Stimulated activated CD4-positive, alpha-beta T cell treated with anti-CD3 and anti-CD28 coated beads, Interleukin-15, amount 100 ng/mL, for 24 hours (primary cell): ENCODE measurements around the gene FAM193A.
"Not testable (repeated sequence)": the region's sequence is repeated elsewhere in the genome, so short reads cannot be mapped to it uniquely, and the experiment has no call there.

Experiments used
- DNase-seq: peaks from one replicate; pipeline ENCODE4 v3.0.0-alpha.2; 2020

FAM193A gene

GRCh38 chr4:2731907-2732317 is 195.5 kb downstream of the FAM193A start:
- no peak for DNase-seq

GRCh38 chr4:2732526-2732925 is 196.1 kb downstream of the FAM193A start:
- DNase-seq: no peak

DNA sequence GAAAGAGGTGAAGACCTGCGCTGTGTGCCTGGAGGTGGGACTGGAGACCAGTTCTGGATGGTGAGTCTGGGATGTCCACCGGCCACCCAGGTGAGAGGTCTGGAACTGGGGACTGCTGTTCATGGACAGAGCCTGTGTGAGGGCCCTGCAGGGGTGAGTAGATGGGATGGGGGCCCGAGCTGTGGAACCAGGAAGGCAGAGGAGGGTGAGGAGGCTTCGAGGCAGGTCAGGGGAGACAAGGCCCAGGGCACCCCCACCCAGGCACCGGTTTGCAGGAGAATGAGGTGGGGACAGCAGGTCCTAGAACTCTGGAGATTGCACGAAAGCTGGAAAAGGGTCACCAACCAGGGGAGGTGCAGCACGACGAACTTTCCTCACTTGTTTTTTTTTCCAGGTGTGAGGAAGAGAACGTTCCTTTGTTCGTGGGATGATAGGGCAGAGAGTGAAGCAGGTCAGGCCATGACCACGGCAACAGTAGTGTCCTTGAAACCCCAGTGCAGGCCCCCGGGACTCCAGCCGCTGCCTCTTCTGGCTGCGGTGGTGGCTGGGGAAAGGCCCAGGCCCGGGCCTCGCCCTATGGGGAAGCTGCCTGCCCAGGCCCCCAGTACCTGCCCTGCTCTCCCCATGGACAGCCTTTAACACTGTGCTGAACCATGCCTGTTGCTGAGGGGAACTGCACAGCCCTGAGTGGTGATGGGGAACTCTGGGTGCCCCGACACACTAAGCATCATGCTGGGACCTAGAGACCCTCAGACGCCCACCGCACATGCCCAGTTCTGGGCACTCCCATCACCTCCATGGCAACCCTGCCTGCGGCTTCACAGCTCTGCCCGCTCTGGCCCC is 196.8 kb downstream of the FAM193A start:
- DNase-seq: no peak

GRCh38 chr4:2733844-2734574 is 197.6 kb downstream of the FAM193A start:
- DNase-seq: no peak

GRCh38 chr4:2734612-2735011 is 198.2 kb downstream of the FAM193A start:
- no peak for DNase-seq

DNA sequence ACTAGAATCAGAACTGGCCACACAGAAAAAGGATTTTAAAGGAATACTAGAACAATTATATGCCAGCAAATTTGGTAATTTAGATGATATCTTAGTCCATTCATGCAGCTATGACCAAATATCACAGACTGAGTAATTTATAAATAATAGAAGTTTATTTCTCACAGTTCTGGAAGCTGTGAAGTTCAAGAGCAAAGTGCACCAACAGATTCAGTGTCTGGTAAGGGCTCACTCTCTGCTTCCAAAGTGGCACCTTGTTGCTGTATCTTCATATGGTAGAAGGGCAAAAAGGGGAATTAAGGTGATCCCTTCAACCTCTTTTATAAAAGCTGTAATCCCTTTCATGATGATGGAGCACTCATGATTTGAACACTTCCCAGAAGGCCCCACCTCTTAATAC is 199.4 kb downstream of the FAM193A start:
- no peak for DNase-seq

DNA sequence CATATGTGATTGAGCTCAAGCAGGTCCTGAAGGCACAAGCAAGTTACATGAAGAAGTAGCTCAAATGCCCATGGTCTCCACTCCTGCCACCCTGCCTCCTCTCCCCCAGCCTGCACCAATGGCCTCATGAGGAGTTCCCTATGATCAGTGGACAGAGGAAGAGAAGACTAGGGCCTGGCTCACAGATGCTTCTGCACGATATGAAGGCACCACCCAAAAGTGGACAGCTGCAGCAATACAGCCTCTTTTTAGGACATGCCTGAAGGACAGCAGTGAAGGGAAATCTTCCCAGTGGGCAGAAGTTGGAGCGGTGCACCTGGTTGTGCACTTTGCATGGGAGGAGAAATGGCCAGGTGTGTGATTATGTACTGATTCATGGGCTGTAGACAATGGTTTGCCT is 201.8 kb downstream of the FAM193A start:
- not testable (repeated sequence) for DNase-seq

DNA sequence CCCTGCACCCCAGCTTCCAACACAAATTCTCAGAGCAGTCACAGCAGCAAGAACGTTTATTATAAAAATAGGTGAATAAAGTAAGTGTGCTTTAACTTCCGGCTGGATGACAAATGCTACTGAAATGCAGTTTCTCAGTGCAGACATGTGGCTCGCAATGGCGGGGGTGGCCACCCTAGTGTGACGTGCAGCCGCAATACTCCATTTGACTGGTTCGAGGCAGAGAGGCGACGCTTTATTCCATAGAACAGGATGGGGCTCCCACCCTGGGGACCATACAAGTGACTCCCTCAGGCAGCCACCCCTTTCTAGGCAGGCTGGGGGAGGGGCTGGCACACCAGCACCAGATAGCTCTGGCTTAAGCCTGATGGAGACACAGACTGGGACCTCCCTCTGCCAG is 205.2 kb downstream of the FAM193A start:
- no peak for DNase-seq

DNA sequence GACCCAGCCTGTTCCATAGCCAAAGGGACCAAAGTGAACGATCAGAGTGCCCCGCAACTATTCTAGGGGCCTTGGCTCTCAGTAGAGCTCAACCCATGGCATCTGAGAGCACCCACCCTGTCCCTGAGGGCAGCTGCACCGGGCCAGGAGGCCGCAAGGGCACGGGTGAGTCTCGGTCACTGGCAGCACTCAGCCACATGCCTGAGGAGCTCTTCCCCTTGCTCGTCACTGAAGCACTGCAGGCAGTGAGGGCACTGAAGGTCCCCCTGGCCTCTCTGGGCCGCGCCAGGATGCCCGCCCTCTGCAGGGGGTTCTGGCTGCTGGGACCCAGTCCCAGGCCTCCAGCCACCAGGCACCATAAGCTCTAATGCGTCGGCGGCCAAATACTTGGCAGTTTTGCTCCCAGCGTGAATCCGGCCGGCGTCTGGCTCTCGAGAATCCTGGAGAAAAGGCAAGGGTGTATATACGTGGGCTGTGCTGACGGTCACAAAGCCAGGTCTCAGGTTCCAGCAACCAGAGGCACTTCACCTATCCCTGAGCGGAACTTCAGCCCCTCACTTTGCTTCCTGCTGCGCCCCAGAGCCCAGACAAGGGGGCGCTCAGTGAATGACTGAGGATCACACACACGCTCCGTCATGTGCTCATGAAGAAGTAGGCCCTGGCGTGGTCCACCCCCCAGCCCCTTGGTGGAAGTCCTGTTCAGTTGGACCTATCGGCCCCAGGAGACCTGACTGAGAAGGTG is 205.8 kb downstream of the FAM193A start:
- no peak for DNase-seq

DNA sequence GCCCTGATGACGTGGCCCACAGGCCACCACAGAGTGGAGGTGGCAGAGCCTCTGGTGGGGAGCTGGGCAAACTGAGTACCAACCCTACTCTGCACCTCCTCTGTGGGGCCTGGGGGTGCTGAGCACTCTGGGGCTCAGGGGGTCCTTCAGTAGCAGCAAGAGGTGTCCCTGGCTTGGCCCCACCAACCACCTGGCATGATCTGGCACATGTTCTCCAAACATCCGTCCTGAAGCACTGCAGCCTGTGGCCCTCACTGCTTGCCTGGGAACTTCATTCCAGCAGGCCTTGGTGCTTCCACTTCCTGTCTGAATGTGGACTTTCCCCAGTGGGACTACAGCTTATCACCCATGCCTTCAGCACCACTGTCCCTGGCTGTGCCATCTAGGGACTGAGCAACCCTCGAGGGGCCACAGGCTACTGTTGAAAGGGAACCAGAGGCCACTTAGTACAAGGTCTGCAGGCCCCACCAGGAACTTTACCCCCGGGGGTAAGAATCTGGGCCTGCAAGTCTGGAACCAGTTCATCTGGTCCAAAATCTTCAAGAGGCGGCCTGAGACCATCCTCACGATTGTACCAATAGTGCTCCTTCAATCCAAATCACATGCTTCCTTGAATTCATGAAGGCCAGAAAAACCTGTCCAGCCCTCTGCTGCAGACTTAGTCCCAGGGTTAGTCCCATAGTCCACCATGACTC is 206.5 kb downstream of the FAM193A start:
- DNase-seq: no peak

DNA sequence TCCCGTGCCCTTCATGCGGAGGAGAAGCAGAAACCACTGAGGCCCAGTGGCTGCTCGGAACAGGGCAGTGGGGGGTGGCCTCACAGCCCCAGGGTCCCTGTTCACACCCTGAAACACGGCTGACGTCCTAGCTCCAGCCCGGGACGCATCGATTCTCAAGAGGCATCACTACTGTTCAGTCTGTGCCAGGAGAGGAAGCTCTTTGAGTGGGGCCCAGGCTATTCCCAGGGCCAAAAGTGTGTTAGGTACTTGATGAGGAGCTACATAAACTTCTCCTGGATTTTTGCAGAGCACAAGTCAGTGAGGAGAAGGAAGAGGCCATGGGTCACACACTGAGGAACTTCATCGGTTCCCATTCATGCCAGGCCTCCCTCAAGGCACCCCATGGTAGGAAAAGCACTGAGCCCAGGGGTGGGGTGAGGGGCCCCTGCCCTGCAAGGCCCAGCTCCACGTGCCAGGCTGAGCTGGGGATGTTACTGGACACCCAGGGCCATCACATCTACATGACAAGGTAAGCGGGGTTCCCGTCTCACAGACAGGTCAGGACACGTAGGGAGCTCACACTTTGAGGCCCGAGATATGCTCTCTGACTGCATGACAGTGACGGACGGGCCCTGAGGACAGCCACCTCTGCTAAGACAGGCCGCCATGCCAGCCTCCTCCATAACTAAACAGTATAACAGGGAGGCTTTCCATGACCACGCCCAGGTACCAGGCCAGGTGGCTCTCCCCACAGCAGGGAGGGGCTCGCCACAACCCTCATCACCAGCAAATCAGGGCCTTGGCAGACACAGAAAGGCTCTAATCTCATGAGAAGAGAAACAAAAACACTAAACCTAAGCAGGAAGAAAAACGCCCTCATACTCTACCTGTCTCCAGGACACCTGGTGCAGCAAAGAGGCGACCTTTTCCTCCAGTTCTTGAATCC is 207.3 kb downstream of the FAM193A start:
- no peak for DNase-seq

DNA sequence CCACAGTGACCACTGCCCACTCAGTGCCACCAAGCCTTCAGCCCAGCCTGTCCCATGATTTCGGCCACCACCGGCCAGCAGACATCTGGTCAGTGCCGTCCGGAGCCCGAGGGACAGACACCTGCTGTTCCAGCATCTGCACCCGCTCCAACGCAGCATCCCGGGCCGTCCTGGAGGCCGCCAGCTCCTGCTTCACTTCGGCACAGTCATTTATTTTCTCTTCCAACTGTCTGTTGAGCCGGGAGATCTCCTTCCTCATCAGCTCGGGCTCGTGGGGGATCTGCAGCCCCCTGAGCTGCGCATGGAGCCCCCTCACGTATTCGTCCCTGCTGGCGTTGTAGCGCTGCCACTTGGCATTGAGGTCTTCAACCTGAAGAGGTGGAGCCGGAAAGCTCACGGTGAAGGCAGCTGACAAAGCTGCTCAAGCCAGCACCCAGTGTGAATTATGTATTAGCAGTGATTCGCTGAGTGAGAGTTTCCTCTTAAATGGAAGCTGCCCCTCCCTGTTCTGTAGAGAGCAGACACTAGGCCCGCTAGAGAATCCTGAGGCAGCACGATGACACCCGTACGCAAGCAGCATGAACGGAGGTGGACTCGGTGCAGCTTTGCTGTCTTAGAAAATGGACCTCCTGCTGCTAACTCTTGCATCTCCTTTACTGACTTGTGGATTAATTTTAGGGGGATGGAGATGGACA is 208.3 kb downstream of the FAM193A start:
- no peak for DNase-seq

- no peak for DNase-seq
Observed at GRCh38 chr4:2745516-2745915, 209.1 kb downstream of the FAM193A start.

GRCh38 chr4:2745981-2746806 is 209.7 kb downstream of the FAM193A start:
- DNase-seq: peak; percentile 98

DNA sequence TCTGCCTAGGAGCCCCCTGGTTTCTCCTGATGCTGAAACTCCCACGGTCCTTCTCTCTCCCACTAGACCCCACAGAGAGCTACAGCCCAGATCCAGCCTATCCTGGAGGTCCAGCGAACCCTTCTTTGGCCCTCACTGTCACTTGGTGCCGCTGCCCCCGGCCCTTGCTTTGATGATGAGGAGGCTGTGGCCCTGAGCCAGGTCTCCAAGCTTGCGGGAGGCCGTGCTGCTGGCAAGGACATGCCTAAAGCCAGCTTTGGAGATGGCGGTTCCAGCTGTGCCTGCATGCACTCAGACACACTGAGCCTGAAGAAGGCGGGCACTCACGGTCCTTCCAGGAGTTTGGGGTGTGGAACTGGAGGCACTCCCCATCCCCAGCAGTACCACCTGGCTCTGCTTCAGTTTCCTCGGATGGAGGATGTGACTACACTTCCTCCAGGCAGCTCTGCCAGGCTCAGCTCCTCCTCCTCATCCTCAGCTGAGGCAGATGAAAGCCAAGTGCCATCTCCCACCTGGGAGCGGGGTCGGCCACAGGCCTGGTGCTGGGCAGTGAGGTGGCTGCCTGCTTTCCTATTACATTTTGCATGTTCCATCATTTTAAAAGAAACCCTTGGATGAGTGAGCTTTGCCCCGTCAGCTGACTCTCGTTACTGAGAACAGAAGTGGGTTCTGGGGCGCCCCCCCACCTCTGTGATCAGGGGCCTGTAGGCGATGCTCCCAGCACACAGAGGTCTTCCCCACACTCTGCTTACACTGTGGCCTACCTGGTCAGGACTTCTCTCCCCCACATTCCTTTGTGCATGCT is 210.6 kb downstream of the FAM193A start:
- peak; percentile 32 for DNase-seq

DNA sequence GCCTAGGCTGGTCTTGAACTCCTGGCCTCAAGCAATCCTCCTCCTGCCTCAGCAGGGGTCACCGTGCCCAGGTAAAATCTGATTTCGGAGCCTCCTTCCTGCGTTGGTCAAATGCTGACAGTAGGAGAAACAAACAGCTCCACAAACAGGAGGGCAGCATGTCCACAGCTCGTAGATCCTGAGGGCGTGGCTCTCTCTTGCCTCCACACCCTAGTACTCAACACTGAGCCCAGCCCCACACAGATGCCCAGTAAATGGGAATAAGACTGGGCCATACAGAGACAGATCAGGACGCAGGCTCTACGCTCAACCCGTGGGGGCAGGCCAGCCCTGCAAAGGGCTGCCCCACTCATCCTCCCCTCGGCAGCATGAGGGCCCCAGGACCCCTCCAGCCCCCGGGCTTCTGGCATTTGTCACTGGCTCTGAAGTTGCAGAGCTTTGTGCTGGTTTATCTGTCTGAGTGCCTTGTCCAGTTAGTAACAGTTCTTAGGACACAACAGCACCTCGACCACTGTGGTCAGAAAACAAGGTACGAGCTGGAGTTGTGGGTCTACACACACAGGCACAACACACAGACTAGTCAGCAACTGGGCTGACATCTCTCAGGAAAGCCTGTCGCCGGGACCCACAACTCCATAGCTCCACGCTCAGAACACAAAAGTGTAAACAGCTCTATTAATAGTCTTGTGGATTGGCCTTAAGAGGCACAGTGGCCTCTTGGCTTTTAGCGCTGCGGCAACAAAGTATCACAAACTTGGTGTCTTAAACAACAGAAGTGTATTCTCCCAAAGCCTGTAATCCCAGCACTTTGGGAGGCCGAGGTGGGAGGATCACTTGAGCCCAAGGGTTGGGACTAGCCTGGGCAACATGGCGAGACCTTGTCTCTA is 214.5 kb downstream of the FAM193A start:
- DNase-seq: no peak

- DNase-seq: no peak
Observed at GRCh38 chr4:2753436-2753835, 217.0 kb downstream of the FAM193A start.
